GM20431 (cell line): Measurements from ENCODE around the gene CHRND.

Source experiments
- in situ Hi-C: fragments of 300-500 bp; cut with MseI, MboI; formaldehyde crosslinking; loops from one replicate; pipeline ENCODE4 v1.15.0; 2020; ENCODE audit warnings: low sequenced_read_pairs; ENCODE audit not compliant: unreplicated experiment

CHRND gene

DNA sequence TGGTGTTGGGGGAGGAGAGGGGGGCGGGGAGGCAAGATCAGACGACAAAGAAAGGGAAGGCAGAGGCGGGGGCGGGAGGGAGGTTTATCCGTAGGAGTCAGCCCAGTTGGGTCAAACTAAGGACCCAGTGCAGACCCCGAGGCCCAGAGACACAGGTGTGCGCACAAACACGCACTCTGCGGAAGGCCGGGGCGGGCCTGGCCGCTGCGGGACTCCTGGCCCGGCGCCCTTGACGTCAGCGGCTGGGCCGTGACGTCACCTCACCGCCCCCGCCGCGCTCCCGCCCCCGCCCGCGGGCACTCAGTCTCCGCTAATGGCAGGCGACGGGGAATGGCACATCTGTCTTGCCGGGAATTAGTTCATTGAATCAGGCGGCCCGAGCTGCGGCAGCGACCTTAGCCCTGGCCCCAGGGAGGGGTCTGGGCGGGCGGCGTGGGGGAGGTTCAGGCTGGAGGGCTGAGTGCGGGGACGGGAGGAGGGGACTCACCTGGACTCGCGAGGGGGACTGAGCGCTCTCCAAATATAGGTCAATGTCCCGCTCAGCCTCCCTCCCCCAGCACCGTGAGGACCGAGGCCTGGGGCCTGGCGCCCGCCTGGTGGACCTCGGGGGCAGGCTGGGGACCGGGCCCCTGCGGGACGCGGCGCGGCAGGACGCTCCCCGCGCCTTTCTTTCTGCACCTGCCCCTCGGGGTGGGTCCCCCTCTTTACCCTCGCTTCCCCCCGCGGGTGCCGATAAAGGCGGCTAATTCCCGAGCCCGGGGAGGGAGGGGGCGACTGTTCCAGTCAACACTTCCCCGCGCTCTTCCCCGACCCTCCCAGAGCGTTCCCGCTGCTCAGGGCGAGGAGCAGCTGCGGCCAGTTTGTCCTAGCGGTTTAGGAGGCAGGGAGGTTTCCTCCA lies 22.8 kb upstream of the CHRND start:
- in situ Hi-C loops: no loop called here

GRCh38 chr2:232503809-232504323 lies 22.1 kb upstream of the CHRND start:
- in situ Hi-C loops: no loop called here

DNA sequence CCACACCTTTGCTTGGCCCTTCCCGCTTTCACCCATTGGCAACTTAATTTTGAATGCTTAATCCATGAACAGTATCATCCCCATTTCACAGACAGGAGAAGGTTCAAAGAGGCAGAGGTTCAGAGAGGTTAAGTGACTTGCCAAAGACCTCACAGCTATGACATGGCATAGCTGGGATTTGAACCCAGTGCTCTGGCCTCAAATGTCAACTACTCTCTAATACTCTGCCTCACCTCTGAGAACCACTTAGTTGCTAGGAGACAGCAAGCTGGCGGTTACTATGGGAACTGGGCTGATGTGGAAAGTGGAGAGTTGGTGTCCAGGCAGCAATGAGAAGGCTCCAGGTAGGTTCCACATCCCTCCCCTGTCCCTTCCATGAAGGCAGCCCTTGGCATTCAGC lies 21.5 kb upstream of the CHRND start:
- in situ Hi-C loops: no loop called here

DNA sequence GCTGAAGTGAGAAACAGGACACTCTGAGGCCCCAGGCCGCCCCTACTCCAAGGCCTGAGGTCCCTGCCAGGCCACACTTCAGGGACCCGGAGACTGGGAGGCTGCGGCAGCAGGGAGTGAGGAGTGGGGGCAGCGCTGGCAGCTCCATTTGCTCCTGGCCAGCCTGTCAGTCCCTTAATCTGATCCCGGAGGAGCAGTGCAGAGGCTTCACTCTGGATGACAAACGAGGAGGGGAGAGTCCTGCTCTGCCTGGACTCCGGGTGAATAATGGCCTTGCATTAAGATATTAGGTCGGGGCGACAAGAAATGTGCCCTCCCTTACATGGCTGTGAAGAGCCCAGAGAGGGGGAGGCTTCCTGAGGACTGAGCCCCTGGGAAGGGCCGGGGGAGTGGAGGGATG lies 20.1 kb upstream of the CHRND start:
- in situ Hi-C loops: no loop called here

- in situ Hi-C loops: no loop called here
Measured at GRCh38 chr2:232506709-232507108, 19.3 kb upstream of the CHRND start.

GRCh38 chr2:232508251-232508650 lies 17.7 kb upstream of the CHRND start:
- in situ Hi-C loops: no loop called here

DNA sequence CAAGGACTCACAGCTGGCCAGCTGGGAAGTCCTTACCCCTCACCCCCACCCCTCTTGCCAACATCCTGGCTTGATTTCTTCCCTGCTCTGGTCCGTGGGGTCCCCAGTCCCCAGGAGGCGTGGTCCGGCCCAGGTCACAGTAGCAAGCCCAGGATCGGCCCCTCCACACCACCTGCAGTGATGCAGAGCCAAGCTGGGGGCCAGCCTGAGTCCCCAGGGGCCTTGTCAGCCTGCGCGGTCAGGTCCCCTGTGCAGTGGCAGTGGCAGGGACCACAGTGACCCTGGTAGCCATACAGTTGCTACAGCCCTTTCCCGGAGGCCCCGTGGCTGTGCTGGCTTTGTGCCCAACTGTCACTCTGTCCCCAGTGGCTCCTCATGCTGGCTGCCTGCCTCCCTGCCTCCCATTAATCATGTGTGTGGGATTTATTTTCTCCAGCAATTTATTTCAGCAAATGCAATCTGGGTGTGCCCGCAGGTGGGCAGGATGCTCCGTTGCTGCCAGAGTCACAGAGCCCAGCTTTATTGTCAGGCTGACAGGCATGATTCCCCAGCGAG lies 14.5 kb upstream of the CHRND start:
- in situ Hi-C loops: no loop called here

- in situ Hi-C loops: no loop called here
Measured at GRCh38 chr2:232512602-232513001, 13.4 kb upstream of the CHRND start.

DNA sequence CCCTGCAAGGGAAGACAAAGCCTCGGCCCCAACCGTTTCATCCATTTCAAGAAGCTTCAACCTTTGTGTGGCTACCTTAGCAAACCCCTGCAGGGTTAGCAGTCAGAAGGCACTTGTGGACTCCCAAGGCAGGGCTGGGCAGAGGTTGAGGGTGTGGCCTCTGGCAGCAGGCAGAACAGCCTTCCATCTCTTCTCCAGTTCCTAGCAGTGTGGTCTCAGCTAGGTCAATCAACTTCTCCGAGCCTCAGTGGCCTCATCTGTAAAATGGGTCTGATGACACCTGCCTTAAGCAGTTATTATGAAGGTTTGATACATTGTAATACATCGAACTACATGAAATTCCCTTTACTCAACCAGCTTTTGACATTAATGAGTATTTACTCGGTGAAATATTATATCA lies 12.6 kb upstream of the CHRND start:
- in situ Hi-C loops: no loop called here

DNA sequence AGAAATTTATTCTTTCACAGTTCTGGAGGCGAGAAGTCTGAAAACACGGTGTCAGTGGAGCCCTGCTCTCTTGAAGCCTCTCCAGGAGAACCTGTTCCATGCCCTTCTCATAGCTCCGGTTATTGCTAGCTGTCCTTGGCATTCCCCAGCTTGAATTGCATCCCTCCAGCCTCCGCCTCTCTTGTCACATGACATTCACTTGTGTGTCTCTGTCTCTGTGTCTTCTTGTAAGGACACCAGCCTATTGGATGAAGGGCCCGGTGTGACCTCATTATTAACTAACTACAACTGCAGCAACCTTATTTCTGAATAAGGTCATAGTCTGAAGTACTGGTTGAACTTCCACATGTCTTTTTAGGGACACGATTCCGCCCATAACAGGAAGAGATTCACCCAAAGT lies 10.3 kb upstream of the CHRND start:
- in situ Hi-C loops: no loop called here

DNA sequence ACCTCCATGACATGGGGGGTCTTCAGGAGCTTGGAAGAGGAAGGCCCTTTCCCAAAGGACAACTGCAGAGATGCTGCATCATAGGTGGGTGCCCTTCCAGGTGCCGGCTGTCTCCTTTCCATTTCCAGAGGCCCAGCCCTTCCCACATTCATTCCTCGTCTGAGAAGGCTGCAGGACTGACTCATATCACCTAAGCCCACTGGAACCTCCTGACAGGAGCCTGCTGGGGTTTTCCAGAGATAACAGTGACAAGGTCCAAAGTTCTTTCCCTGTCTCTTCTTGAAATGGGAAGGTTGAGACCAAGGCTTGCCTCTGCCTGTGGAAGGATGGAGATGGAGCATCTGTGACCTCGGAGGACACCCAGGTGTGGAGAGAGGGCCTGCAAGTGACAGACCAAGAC lies 9.4 kb upstream of the CHRND start:
- in situ Hi-C loops: no loop called here

DNA sequence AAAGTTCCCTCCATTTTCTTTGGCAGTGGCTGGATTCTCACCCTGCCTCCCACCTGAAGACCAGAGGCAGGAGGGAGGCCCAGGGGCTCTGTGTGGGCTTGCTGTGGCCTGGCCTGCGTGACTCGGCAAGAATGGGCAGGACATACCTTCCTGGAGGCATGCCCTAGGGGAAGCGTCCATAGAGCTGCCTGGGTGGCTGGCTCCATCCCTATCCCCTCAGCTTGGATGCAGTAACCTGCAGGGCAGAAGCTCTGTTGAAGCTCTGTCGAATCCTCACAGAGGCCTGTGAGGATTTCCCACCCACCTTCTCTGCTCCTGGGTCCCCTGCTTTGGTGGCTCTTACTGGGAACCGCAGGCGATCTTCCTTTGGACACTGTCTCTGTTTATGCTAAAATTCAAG lies 7.1 kb upstream of the CHRND start:
- in situ Hi-C loops: no loop called here

- in situ Hi-C loops: no loop called here
Measured at GRCh38 chr2:232519581-232520438, 6.2 kb upstream of the CHRND start, which contains the start of gene PRSS56. TSS of gene PRSS56 (plus strand) at chr2:232520388. CDS start at chr2:232520599, 211 bp downstream.

GRCh38 chr2:232520489-232520888 lies 5.5 kb upstream of the CHRND start:
- in situ Hi-C loops: no loop called here

GRCh38 chr2:232521098-232521497 lies 4.9 kb upstream of the CHRND start:
- in situ Hi-C loops: no loop called here

GRCh38 chr2:232521959-232522622 lies 3.9 kb upstream of the CHRND start:
- in situ Hi-C loops: no loop called here

GRCh38 chr2:232522623-232523401 lies 3.1 kb upstream of the CHRND start:
- in situ Hi-C loops: no loop called here

DNA sequence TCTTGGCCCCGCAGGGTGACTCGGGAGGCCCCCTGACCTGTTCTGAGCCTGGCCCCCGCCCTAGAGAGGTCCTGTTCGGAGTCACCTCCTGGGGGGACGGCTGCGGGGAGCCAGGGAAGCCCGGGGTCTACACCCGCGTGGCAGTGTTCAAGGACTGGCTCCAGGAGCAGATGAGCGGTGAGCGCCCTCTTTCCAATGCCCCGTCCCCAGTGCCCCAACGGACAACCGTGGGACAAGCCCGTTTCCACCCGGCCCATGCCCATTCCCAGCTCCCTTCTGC lies 2.6 kb upstream of the CHRND start:
- in situ Hi-C loops: no loop called here
